Measurements from ENCODE around the gene BMP6. TPM values are rescaled to one million over a fixed set of nuclear protein-coding genes. Genes with fewer than 3 reads are reported as not detected.

Gene BMP6
- total RNA-seq, 2 donors from 2014 or later: 0.62 to 2.1 TPM

DNA sequence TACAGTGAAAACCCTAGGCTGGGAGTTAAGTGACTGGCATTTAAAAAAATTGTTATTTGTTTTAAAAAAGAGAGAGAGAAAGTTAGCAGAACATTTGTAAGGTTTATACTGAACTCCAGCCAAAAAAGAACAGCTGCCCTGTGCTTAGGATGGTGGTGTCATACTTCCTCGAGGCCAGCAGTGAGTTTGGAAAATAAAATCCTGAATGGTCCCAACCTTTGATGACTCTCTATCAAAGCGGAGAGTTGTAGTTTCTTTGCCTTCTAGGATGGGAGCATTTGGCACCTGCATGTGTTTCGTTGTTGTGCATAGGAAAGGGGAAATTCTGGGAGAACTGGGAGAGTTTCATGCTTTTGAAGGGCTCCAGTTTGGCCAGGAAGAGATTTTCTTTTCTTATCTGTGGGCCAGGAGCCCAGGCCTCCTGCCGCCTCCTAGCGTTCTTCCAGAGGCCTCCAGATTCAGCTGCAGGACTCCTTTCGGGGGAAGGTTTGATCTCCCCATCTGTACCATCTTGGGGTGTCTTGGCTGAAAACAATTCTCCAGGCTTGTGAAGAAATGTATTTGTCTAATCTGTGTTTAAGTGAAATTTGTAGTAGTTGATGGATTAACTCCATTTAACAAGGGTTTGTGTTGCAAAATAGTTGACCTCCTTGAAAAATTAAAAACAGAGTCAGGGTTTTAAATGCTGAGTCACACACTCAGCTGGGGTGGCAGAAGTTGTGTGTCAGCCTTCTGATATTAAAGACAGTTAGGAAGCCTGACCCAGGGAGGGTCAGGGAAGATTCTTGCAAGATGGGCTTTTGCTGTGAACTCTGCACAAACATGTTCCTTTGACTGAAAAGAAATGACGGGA lies 121.3 kb downstream of the BMP6 start:
- TF ChIP-seq, protein P1, sequence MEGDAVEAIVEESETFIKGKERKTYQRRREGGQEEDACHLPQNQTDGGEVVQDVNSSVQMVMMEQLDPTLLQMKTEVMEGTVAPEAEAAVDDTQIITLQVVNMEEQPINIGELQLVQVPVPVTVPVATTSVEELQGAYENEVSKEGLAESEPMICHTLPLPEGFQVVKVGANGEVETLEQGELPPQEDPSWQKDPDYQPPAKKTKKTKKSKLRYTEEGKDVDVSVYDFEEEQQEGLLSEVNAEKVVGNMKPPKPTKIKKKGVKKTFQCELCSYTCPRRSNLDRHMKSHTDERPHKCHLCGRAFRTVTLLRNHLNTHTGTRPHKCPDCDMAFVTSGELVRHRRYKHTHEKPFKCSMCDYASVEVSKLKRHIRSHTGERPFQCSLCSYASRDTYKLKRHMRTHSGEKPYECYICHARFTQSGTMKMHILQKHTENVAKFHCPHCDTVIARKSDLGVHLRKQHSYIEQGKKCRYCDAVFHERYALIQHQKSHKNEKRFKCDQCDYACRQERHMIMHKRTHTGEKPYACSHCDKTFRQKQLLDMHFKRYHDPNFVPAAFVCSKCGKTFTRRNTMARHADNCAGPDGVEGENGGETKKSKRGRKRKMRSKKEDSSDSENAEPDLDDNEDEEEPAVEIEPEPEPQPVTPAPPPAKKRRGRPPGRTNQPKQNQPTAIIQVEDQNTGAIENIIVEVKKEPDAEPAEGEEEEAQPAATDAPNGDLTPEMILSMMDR (IDR thresholded peaks at IDR 0.05): no peak
- Histone ChIP-seq H3K27me3 (no peaks in the 10 kb centered on the region), H3K4me3 (no peak overlapping the region), H3K4me1 (no peaks in the 10 kb centered on the region), H3K36me3 (no peaks in the 10 kb centered on the region), H3K27ac (no peak overlapping the region), H3K9ac (ENCODE audit: low read depth in 2 of 2, low read length in 2 of 2) (no peak overlapping the region), H3K9me3 (no peaks in the 10 kb centered on the region)
- DNase-seq: no peak
- intact Hi-C loops (cut with DNase I): no loop called here

GRCh38 chr6:7848229-7848628 lies 122.3 kb downstream of the BMP6 start:
- intact Hi-C loops (cut with DNase I): no loop called here
- TF ChIP-seq, protein P1 (IDR thresholded peaks at IDR 0.05): no peak
- Histone ChIP-seq H3K4me1 (no peaks in the 10 kb centered on the region), H3K9me3 (no peaks in the 10 kb centered on the region), H3K27ac (no peak overlapping the region), H3K9ac (ENCODE audit: low read depth in 2 of 2, low read length in 2 of 2) (no peak overlapping the region), H3K27me3 (no peaks in the 10 kb centered on the region), H3K4me3 (no peak overlapping the region), H3K36me3 (no peaks in the 10 kb centered on the region)
- no peak for DNase-seq

DNA sequence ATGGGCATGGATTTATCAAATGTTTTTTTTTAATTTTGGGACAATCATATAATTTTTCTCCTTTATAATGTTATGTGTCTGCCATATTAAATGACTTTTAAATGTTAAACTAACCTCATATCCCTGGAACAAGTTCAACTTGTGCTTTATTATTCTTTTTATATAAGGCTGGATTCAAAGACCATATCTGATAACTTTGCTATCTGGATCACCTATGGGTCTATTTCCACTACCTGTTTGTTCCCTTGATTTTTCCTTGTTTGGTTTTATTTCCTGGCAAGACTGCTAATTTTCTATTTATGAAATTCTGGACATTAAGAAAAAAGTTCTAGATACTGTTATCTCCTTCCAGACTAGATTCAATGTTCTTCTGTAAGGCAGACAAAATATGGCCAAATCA lies 125.9 kb downstream of the BMP6 start:
- no peak overlapping the region for H3K9ac ChIP-seq (ENCODE audit: low read depth in 2 of 2, low read length in 2 of 2)
- no peak overlapping the region for H3K4me3 ChIP-seq
- intact Hi-C loops (cut with DNase I): no loop called here
- H3K27me3 ChIP-seq: no peaks in the 10 kb centered on the region
- H3K4me1 ChIP-seq: no peaks in the 10 kb centered on the region
- TF ChIP-seq, protein P1 (IDR thresholded peaks at IDR 0.05): no peak
- no peak for DNase-seq
- H3K36me3 ChIP-seq: no peaks in the 10 kb centered on the region
- no peaks in the 10 kb centered on the region for H3K9me3 ChIP-seq
- no peak overlapping the region for H3K27ac ChIP-seq

DNA sequence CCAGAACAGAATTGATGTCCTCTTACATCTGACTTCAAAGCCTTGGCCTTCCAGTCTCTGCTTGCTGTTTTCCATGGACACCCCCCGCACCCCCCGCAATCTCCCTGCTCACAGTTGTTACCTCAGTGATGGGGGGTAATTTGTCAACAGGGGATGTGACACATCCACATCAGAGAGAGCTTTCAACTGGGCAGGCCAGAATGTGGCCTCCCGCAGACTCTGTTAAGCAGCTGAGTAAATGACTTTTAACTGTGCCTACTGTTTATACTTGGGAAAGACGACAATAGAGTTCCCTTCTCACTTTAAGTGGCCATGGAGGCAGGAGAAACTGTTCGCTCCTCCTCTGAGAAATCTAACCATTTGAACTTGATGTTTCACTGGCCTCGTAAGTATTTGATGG lies 133.7 kb downstream of the BMP6 start:
- intact Hi-C loops (cut with DNase I): no loop called here
- Histone ChIP-seq H3K4me3 (no peak overlapping the region), H3K9ac (ENCODE audit: low read depth in 2 of 2, low read length in 2 of 2) (no peak overlapping the region), H3K36me3 (no peaks in the 10 kb centered on the region), H3K27ac (no peak overlapping the region), H3K27me3 (no peaks in the 10 kb centered on the region), H3K9me3 (no peaks in the 10 kb centered on the region), H3K4me1 (no peaks in the 10 kb centered on the region)
- DNase-seq: no peak
- TF ChIP-seq, protein P1 (IDR thresholded peaks at IDR 0.05): no peak

DNA sequence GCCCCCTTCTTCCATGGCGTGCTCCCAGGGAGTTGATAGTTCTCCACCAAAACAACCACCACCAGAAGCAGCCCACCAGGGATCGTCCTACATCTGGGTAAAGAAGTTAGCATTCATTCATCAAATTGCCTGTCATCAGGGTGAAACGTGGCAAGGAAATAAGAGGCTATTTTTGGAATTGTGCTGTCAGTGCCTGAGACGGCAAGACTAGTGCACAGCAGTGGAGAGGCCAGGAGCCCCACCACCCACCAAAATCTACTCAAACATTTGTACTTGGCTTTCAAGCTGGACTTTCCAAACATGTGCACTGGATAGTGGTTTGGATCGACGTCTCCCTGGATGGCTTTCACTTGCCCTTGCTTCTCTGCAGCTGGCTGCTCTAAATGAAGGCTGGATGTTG lies 139.9 kb downstream of the BMP6 start:
- intact Hi-C loops (cut with DNase I): no loop called here
- H3K4me1 ChIP-seq: no peaks in the 10 kb centered on the region
- TF ChIP-seq, protein P1 (IDR thresholded peaks at IDR 0.05): no peak
- H3K36me3 ChIP-seq: no peaks in the 10 kb centered on the region
- no peak overlapping the region for H3K9ac ChIP-seq (ENCODE audit: low read depth in 2 of 2, low read length in 2 of 2)
- no peak overlapping the region for H3K4me3 ChIP-seq
- no peak for DNase-seq
- H3K9me3 ChIP-seq: no peaks in the 10 kb centered on the region
- H3K27me3 ChIP-seq: no peaks in the 10 kb centered on the region
- no peak overlapping the region for H3K27ac ChIP-seq
